ENCODE data around the gene EWSR1. TPM values are rescaled to one million over a fixed set of nuclear protein-coding genes. Genes with fewer than 3 reads are reported as not detected.

The EWSR1 gene
- total and polyA plus RNA-seq, 2 experiments from 2014 or later: 391 to 427 TPM

DNA sequence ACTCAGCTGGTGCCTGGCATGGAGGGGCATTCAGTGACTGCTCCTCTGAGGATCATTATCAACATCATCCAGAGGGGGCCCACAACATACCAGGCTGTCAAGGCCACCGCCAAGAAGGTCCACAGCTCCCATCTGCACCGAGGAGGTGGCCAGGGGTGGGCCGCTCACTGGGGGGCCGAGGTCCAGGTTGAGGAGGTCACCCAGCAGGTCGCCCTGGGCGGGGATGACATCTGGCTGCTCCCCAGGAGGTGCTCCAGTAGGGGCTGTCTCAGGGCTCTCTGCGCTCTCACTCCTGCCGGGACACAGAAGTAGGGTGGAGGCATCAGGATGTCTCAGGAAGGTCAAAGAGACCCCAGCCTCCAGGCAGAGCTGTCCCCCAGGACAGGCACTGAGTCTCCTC lies 72.5 kb downstream of the EWSR1 start:
- ATAC-seq: no peak
- H3K9me2 ChIP-seq (ENCODE audit: insufficient read depth): no peaks in the 10 kb centered on the region
- no peak for DNase-seq (ENCODE audit: low spot score)
- no peaks in the 10 kb centered on the region; the same call in 1 of the 2 replicates for H4K20me1 ChIP-seq (replicated peaks; ENCODE audit: insufficient read depth)
- H2AFZ ChIP-seq: no peak overlapping the region
- H3K4me2 ChIP-seq: no peak overlapping the region
- H3K4me1 ChIP-seq (ENCODE audit: insufficient read depth): no peaks in the 10 kb centered on the region
- no peak overlapping the region for H3K27ac Mint-ChIP-seq
- peaks cover 51% of the 10 kb centered on the region for H3K36me3 Mint-ChIP-seq (ENCODE audit: low read depth)
- H3K4me3 ChIP-seq: no peak overlapping the region
- no peaks in the 10 kb centered on the region for H3K4me1 Mint-ChIP-seq
- H3K27ac ChIP-seq (ENCODE audit: low read depth): no peak overlapping the region
- TF ChIP-seq, protein P1, sequence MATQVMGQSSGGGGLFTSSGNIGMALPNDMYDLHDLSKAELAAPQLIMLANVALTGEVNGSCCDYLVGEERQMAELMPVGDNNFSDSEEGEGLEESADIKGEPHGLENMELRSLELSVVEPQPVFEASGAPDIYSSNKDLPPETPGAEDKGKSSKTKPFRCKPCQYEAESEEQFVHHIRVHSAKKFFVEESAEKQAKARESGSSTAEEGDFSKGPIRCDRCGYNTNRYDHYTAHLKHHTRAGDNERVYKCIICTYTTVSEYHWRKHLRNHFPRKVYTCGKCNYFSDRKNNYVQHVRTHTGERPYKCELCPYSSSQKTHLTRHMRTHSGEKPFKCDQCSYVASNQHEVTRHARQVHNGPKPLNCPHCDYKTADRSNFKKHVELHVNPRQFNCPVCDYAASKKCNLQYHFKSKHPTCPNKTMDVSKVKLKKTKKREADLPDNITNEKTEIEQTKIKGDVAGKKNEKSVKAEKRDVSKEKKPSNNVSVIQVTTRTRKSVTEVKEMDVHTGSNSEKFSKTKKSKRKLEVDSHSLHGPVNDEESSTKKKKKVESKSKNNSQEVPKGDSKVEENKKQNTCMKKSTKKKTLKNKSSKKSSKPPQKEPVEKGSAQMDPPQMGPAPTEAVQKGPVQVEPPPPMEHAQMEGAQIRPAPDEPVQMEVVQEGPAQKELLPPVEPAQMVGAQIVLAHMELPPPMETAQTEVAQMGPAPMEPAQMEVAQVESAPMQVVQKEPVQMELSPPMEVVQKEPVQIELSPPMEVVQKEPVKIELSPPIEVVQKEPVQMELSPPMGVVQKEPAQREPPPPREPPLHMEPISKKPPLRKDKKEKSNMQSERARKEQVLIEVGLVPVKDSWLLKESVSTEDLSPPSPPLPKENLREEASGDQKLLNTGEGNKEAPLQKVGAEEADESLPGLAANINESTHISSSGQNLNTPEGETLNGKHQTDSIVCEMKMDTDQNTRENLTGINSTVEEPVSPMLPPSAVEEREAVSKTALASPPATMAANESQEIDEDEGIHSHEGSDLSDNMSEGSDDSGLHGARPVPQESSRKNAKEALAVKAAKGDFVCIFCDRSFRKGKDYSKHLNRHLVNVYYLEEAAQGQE (IDR thresholded peaks at IDR 0.05; ENCODE audit: unreplicated experiment): no peak
- TF ChIP-seq STAT1 (IDR thresholded peaks at IDR 0.05; ENCODE audit: unreplicated experiment) (no peak), POLR2AphosphoS5 (IDR thresholded peaks at IDR 0.05; ENCODE audit: low read depth) (no peak), CREB1 (CRISPR knock-in tag; IDR thresholded peaks at IDR 0.05; ENCODE audit: low read depth) (no peak), ZNF114 (CRISPR knock-in tag; IDR thresholded peaks at IDR 0.05) (no peak), EZH2phosphoT487 (IDR thresholded peaks at IDR 0.05; ENCODE audit: unreplicated experiment) (no peak), JUNB (IDR thresholded peaks at IDR 0.05; ENCODE audit: unreplicated experiment) (no peak), EZH2 (IDR thresholded peaks at IDR 0.05; ENCODE audit: low read depth, unreplicated experiment) (no peak), ZNF331 (CRISPR knock-in tag; IDR thresholded peaks at IDR 0.05; ENCODE audit: low read depth) (no peak), NANOG (IDR thresholded peaks at IDR 0.05; ENCODE audit: borderline replicate concordance) (no peak), CTCF (conservative IDR thresholded peaks at IDR 0.05; ENCODE audit: low read depth in 2 of 2) (no peak)
- TF ChIP-seq, protein P2, sequence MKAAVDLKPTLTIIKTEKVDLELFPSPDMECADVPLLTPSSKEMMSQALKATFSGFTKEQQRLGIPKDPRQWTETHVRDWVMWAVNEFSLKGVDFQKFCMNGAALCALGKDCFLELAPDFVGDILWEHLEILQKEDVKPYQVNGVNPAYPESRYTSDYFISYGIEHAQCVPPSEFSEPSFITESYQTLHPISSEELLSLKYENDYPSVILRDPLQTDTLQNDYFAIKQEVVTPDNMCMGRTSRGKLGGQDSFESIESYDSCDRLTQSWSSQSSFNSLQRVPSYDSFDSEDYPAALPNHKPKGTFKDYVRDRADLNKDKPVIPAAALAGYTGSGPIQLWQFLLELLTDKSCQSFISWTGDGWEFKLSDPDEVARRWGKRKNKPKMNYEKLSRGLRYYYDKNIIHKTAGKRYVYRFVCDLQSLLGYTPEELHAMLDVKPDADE (IDR thresholded peaks at IDR 0.05): no peak
- TF ChIP-seq, protein P3, sequence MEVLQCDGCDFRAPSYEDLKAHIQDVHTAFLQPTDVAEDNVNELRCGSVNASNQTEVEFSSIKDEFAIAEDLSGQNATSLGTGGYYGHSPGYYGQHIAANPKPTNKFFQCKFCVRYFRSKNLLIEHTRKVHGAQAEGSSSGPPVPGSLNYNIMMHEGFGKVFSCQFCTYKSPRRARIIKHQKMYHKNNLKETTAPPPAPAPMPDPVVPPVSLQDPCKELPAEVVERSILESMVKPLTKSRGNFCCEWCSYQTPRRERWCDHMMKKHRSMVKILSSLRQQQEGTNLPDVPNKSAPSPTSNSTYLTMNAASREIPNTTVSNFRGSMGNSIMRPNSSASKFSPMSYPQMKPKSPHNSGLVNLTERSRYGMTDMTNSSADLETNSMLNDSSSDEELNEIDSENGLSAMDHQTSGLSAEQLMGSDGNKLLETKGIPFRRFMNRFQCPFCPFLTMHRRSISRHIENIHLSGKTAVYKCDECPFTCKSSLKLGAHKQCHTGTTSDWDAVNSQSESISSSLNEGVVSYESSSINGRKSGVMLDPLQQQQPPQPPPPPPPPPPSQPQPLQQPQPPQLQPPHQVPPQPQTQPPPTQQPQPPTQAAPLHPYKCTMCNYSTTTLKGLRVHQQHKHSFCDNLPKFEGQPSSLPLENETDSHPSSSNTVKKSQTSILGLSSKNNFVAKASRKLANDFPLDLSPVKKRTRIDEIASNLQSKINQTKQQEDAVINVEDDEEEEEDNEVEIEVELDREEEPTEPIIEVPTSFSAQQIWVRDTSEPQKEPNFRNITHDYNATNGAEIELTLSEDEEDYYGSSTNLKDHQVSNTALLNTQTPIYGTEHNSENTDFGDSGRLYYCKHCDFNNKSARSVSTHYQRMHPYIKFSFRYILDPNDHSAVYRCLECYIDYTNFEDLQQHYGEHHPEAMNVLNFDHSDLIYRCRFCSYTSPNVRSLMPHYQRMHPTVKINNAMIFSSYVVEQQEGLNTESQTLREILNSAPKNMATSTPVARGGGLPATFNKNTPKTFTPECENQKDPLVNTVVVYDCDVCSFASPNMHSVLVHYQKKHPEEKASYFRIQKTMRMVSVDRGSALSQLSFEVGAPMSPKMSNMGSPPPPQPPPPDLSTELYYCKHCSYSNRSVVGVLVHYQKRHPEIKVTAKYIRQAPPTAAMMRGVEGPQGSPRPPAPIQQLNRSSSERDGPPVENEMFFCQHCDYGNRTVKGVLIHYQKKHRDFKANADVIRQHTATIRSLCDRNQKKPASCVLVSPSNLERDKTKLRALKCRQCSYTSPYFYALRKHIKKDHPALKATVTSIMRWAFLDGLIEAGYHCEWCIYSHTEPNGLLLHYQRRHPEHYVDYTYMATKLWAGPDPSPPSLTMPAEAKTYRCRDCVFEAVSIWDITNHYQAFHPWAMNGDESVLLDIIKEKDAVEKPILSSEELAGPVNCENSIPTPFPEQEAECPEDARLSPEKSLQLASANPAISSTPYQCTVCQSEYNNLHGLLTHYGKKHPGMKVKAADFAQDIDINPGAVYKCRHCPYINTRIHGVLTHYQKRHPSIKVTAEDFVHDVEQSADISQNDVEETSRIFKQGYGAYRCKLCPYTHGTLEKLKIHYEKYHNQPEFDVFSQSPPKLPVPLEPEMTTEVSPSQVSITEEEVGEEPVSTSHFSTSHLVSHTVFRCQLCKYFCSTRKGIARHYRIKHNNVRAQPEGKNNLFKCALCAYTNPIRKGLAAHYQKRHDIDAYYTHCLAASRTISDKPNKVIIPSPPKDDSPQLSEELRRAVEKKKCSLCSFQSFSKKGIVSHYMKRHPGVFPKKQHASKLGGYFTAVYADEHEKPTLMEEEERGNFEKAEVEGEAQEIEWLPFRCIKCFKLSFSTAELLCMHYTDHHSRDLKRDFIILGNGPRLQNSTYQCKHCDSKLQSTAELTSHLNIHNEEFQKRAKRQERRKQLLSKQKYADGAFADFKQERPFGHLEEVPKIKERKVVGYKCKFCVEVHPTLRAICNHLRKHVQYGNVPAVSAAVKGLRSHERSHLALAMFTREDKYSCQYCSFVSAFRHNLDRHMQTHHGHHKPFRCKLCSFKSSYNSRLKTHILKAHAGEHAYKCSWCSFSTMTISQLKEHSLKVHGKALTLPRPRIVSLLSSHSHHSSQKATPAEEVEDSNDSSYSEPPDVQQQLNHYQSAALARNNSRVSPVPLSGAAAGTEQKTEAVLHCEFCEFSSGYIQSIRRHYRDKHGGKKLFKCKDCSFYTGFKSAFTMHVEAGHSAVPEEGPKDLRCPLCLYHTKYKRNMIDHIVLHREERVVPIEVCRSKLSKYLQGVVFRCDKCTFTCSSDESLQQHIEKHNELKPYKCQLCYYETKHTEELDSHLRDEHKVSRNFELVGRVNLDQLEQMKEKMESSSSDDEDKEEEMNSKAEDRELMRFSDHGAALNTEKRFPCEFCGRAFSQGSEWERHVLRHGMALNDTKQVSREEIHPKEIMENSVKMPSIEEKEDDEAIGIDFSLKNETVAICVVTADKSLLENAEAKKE (CRISPR knock-in tag; IDR thresholded peaks at IDR 0.05): no peak
- no peaks in the 10 kb centered on the region for H3K79me2 ChIP-seq (replicated peaks; ENCODE audit: insufficient read depth)
- H3K27me3 ChIP-seq (ENCODE audit: insufficient read depth): no peaks in the 10 kb centered on the region
- no peaks in the 10 kb centered on the region for H3K9me3 Mint-ChIP-seq
- H3F3A ChIP-seq (replicated peaks; ENCODE audit: low read depth): no peaks in the 10 kb centered on the region
- peaks cover 4% of the 10 kb centered on the region for H3K27me3 Mint-ChIP-seq (ENCODE audit: insufficient read depth, low read depth, poor library complexity)
- H3K36me3 ChIP-seq (ENCODE audit: insufficient read depth): peaks cover 8% of the 10 kb centered on the region; the same call in 1 of the 2 replicates
- H3K4me3 Mint-ChIP-seq: no peak overlapping the region

Measured in GM23338 (cell line).